ENCODE data around the gene KCNE4.

KCNE4 gene

GRCh38 chr2:223092667-223093066 is 40.7 kb downstream of the KCNE4 start:
- DNase-seq (ENCODE audit: low spot score): no peak
- Mint-ChIP-seq H3K4me3 (no peak overlapping the region), H3K27ac (no peak overlapping the region), H3K4me1 (ENCODE audit: low read depth) (no peaks in the 10 kb centered on the region), H3K9me3 (no peaks in the 10 kb centered on the region), H3K36me3 (ENCODE audit: low read depth) (no peaks in the 10 kb centered on the region), H3K27me3 (ENCODE audit: low read depth) (peaks cover under 1% of the 10 kb centered on the region)

GRCh38 chr2:223093436-223094241 is 41.6 kb downstream of the KCNE4 start:
- no peak overlapping the region for H3K4me3 Mint-ChIP-seq
- no peaks in the 10 kb centered on the region for H3K27me3 Mint-ChIP-seq (ENCODE audit: low read depth)
- H3K27ac Mint-ChIP-seq: no peak overlapping the region
- no peaks in the 10 kb centered on the region for H3K36me3 Mint-ChIP-seq (ENCODE audit: low read depth)
- no peaks in the 10 kb centered on the region for H3K4me1 Mint-ChIP-seq (ENCODE audit: low read depth)
- DNase-seq (ENCODE audit: low spot score): no peak
- H3K9me3 Mint-ChIP-seq: no peaks in the 10 kb centered on the region

- Mint-ChIP-seq H3K4me1 (ENCODE audit: low read depth) (no peaks in the 10 kb centered on the region), H3K36me3 (ENCODE audit: low read depth) (no peaks in the 10 kb centered on the region), H3K4me3 (no peak overlapping the region)
Observed at GRCh38 chr2:223095207-223095606, 43.2 kb downstream of the KCNE4 start.

GRCh38 chr2:223096235-223096970 is 44.4 kb downstream of the KCNE4 start:
- Mint-ChIP-seq H3K36me3 (ENCODE audit: low read depth) (no peaks in the 10 kb centered on the region), H3K4me3 (no peak overlapping the region), H3K4me1 (ENCODE audit: low read depth) (no peaks in the 10 kb centered on the region), H3K9me3 (no peaks in the 10 kb centered on the region), H3K27me3 (ENCODE audit: low read depth) (no peaks in the 10 kb centered on the region), H3K27ac (no peak overlapping the region)
- no peak for DNase-seq (ENCODE audit: low spot score)

More at GRCh38 chr2:223095207-223095606, 43.2 kb downstream of the KCNE4 start:
- H3K27ac Mint-ChIP-seq: no peak overlapping the region
- no peaks in the 10 kb centered on the region for H3K9me3 Mint-ChIP-seq
- no peak for DNase-seq (ENCODE audit: low spot score)
- no peaks in the 10 kb centered on the region for H3K27me3 Mint-ChIP-seq (ENCODE audit: low read depth)

- Mint-ChIP-seq H3K36me3 (ENCODE audit: low read depth) (no peaks in the 10 kb centered on the region), H3K27me3 (ENCODE audit: low read depth) (no peaks in the 10 kb centered on the region), H3K27ac (no peak overlapping the region), H3K9me3 (no peaks in the 10 kb centered on the region), H3K4me1 (ENCODE audit: low read depth) (no peaks in the 10 kb centered on the region), H3K4me3 (no peak overlapping the region)
- no peak for DNase-seq (ENCODE audit: low spot score)
Observed at GRCh38 chr2:223097888-223098383, 45.9 kb downstream of the KCNE4 start.

GRCh38 chr2:223099561-223099960 is 47.6 kb downstream of the KCNE4 start:
- no peak for DNase-seq (ENCODE audit: low spot score)
- Mint-ChIP-seq H3K36me3 (ENCODE audit: low read depth) (no peaks in the 10 kb centered on the region), H3K4me3 (no peak overlapping the region), H3K9me3 (no peaks in the 10 kb centered on the region), H3K27me3 (ENCODE audit: low read depth) (no peaks in the 10 kb centered on the region), H3K4me1 (ENCODE audit: low read depth) (no peaks in the 10 kb centered on the region), H3K27ac (no peak overlapping the region)

GRCh38 chr2:223100061-223100511 is 48.1 kb downstream of the KCNE4 start:
- H3K27me3 Mint-ChIP-seq (ENCODE audit: low read depth): no peaks in the 10 kb centered on the region
- no peak overlapping the region for H3K27ac Mint-ChIP-seq
- no peaks in the 10 kb centered on the region for H3K4me1 Mint-ChIP-seq (ENCODE audit: low read depth)
- DNase-seq (ENCODE audit: low spot score): no peak
- no peaks in the 10 kb centered on the region for H3K9me3 Mint-ChIP-seq
- H3K36me3 Mint-ChIP-seq (ENCODE audit: low read depth): no peaks in the 10 kb centered on the region
- no peak overlapping the region for H3K4me3 Mint-ChIP-seq

GRCh38 chr2:223101340-223102039 is 49.5 kb downstream of the KCNE4 start:
- H3K36me3 Mint-ChIP-seq (ENCODE audit: low read depth): no peaks in the 10 kb centered on the region
- H3K27me3 Mint-ChIP-seq (ENCODE audit: low read depth): no peaks in the 10 kb centered on the region
- H3K9me3 Mint-ChIP-seq: no peaks in the 10 kb centered on the region
- no peak for DNase-seq (ENCODE audit: low spot score)
- no peak overlapping the region for H3K27ac Mint-ChIP-seq
- no peak overlapping the region for H3K4me3 Mint-ChIP-seq
- no peaks in the 10 kb centered on the region for H3K4me1 Mint-ChIP-seq (ENCODE audit: low read depth)

GRCh38 chr2:223102040-223102400 is 50.0 kb downstream of the KCNE4 start:
- Mint-ChIP-seq H3K4me1 (ENCODE audit: low read depth) (no peaks in the 10 kb centered on the region), H3K9me3 (no peaks in the 10 kb centered on the region), H3K36me3 (ENCODE audit: low read depth) (no peaks in the 10 kb centered on the region), H3K27me3 (ENCODE audit: low read depth) (no peaks in the 10 kb centered on the region), H3K27ac (no peak overlapping the region), H3K4me3 (no peak overlapping the region)
- no peak for DNase-seq (ENCODE audit: low spot score)

GRCh38 chr2:223102450-223102849 is 50.5 kb downstream of the KCNE4 start:
- H3K27ac Mint-ChIP-seq: no peak overlapping the region

GRCh38 chr2:223104336-223105132 is 52.5 kb downstream of the KCNE4 start:
- Mint-ChIP-seq H3K9me3 (no peaks in the 10 kb centered on the region), H3K27me3 (ENCODE audit: low read depth) (no peaks in the 10 kb centered on the region), H3K4me1 (ENCODE audit: low read depth) (no peaks in the 10 kb centered on the region), H3K36me3 (ENCODE audit: low read depth) (no peaks in the 10 kb centered on the region), H3K4me3 (no peak overlapping the region), H3K27ac (no peak overlapping the region)
- DNase-seq (ENCODE audit: low spot score): no peak

More at GRCh38 chr2:223102450-223102849, 50.5 kb downstream of the KCNE4 start:
- no peaks in the 10 kb centered on the region for H3K27me3 Mint-ChIP-seq (ENCODE audit: low read depth)
- no peak overlapping the region for H3K4me3 Mint-ChIP-seq
- H3K36me3 Mint-ChIP-seq (ENCODE audit: low read depth): no peaks in the 10 kb centered on the region
- DNase-seq (ENCODE audit: low spot score): no peak
- no peaks in the 10 kb centered on the region for H3K9me3 Mint-ChIP-seq
- H3K4me1 Mint-ChIP-seq (ENCODE audit: low read depth): no peaks in the 10 kb centered on the region
